Measurements from ENCODE around the gene CRISP1.

DNA sequence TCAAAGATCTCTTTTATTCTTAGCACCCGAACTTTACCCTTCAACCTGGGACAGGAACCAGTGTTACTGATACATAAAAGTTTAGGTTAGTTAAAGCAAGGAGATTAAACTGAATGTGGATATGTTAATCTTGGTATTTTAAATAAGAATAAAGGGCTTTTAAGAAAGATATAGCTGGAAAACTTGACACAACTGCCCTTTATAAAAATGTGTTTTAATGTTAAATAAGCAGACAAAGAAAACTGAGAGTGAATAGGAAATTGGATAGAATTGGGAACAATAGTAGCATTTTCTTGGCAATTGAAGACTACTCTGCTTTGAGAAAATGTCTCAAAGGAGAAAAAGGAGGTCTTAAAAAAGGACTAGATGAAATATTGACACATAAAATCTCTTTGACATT lies 45.9 kb upstream of the CRISP1 start:
- TF ChIP-seq, protein P1, sequence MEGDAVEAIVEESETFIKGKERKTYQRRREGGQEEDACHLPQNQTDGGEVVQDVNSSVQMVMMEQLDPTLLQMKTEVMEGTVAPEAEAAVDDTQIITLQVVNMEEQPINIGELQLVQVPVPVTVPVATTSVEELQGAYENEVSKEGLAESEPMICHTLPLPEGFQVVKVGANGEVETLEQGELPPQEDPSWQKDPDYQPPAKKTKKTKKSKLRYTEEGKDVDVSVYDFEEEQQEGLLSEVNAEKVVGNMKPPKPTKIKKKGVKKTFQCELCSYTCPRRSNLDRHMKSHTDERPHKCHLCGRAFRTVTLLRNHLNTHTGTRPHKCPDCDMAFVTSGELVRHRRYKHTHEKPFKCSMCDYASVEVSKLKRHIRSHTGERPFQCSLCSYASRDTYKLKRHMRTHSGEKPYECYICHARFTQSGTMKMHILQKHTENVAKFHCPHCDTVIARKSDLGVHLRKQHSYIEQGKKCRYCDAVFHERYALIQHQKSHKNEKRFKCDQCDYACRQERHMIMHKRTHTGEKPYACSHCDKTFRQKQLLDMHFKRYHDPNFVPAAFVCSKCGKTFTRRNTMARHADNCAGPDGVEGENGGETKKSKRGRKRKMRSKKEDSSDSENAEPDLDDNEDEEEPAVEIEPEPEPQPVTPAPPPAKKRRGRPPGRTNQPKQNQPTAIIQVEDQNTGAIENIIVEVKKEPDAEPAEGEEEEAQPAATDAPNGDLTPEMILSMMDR (IDR thresholded peaks at IDR 0.05): no peak
- TF ChIP-seq POLR2A (IDR thresholded peaks at IDR 0.05): no peak
